Measurements from ENCODE around the gene NPAS4.

NPAS4 gene

GRCh38 chr11:66419825-66420224 is 1.0 kb upstream of the NPAS4 start:
- H2AFZ ChIP-seq (ENCODE audit: low read length), result no peak overlapping the region
- H3K4me2 ChIP-seq (ENCODE audit: low read depth, low read length, poor library complexity, severe bottlenecking), result no peak overlapping the region
- H3K36me3 ChIP-seq (ENCODE audit: insufficient read depth, low read length), result no peaks in the 10 kb centered on the region; the same call in 1 of the 2 replicates
- H3K9me2 ChIP-seq (replicated peaks; ENCODE audit: low read depth, low read length), result no peaks in the 10 kb centered on the region
- H3K4me3 ChIP-seq (ENCODE audit: low read length, poor library complexity, severe bottlenecking), result no peak overlapping the region
- H3K4me1 ChIP-seq (ENCODE audit: insufficient read depth, low read length, poor library complexity, severe bottlenecking), result no peaks in the 10 kb centered on the region
- no peaks in the 10 kb centered on the region for H3F3A ChIP-seq (ENCODE audit: low read depth)
- H3K9me3 ChIP-seq (ENCODE audit: insufficient read depth, low read depth, low read length), result no peaks in the 10 kb centered on the region
- no peak overlapping the region for H3K9ac ChIP-seq (ENCODE audit: low read depth, low read length, poor library complexity, severe bottlenecking)
- H3K27me3 ChIP-seq (ENCODE audit: insufficient read depth, low read length, poor library complexity, severe bottlenecking), result no peaks in the 10 kb centered on the region
- no peak for TF ChIP-seq EZH2phosphoT487 (IDR thresholded peaks at IDR 0.05; ENCODE audit: borderline replicate concordance)
- TF ChIP-seq CTCF (conservative IDR thresholded peaks at IDR 0.05; ENCODE audit: low read length), result no peak
- no peaks in the 10 kb centered on the region for H3K79me2 ChIP-seq (ENCODE audit: insufficient read depth, low read length)
- peaks cover 5% of the 10 kb centered on the region for H4K20me1 ChIP-seq (ENCODE audit: insufficient read depth, low read length, poor library complexity, severe bottlenecking)

GRCh38 chr11:66421492-66422205 is 814 bp downstream of the NPAS4 start:
- Histone ChIP-seq H4K20me1 (ENCODE audit: insufficient read depth, low read length, poor library complexity, severe bottlenecking) (peaks cover 5% of the 10 kb centered on the region), H3F3A (ENCODE audit: low read depth) (no peaks in the 10 kb centered on the region), H3K27me3 (ENCODE audit: insufficient read depth, low read length, poor library complexity, severe bottlenecking) (no peaks in the 10 kb centered on the region), H3K9me2 (replicated peaks; ENCODE audit: low read depth, low read length) (no peaks in the 10 kb centered on the region), H3K4me2 (ENCODE audit: low read depth, low read length, poor library complexity, severe bottlenecking) (no peak overlapping the region), H3K9ac (ENCODE audit: low read depth, low read length, poor library complexity, severe bottlenecking) (no peak overlapping the region), H3K9me3 (ENCODE audit: insufficient read depth, low read depth, low read length) (no peaks in the 10 kb centered on the region), H3K36me3 (ENCODE audit: insufficient read depth, low read length) (peaks cover 2% of the 10 kb centered on the region; the same call in 1 of the 2 replicates), H2AFZ (ENCODE audit: low read length) (no peak overlapping the region), H3K4me1 (ENCODE audit: insufficient read depth, low read length, poor library complexity, severe bottlenecking) (no peaks in the 10 kb centered on the region), H3K79me2 (ENCODE audit: insufficient read depth, low read length) (no peaks in the 10 kb centered on the region), H3K4me3 (ENCODE audit: low read length, poor library complexity, severe bottlenecking) (no peak overlapping the region)
- no peak for TF ChIP-seq CTCF (conservative IDR thresholded peaks at IDR 0.05; ENCODE audit: low read length)
- TF ChIP-seq EZH2phosphoT487 (IDR thresholded peaks at IDR 0.05; ENCODE audit: borderline replicate concordance), result no peak

- no peak overlapping the region for H2AFZ ChIP-seq (ENCODE audit: low read length)
- H4K20me1 ChIP-seq (ENCODE audit: insufficient read depth, low read length, poor library complexity, severe bottlenecking), result no peaks in the 10 kb centered on the region
- H3K9ac ChIP-seq (ENCODE audit: low read depth, low read length, poor library complexity, severe bottlenecking), result no peak overlapping the region
- no peaks in the 10 kb centered on the region for H3F3A ChIP-seq (ENCODE audit: low read depth)
- H3K9me3 ChIP-seq (ENCODE audit: insufficient read depth, low read depth, low read length), result no peaks in the 10 kb centered on the region
- TF ChIP-seq CTCF (conservative IDR thresholded peaks at IDR 0.05; ENCODE audit: low read length) (no peak), EZH2phosphoT487 (IDR thresholded peaks at IDR 0.05; ENCODE audit: borderline replicate concordance) (no peak)
- no peaks in the 10 kb centered on the region for H3K4me1 ChIP-seq (ENCODE audit: insufficient read depth, low read length, poor library complexity, severe bottlenecking)
- H3K4me2 ChIP-seq (ENCODE audit: low read depth, low read length, poor library complexity, severe bottlenecking), result no peak overlapping the region
- no peaks in the 10 kb centered on the region for H3K9me2 ChIP-seq (replicated peaks; ENCODE audit: low read depth, low read length)
- H3K79me2 ChIP-seq (ENCODE audit: insufficient read depth, low read length), result no peaks in the 10 kb centered on the region
- H3K27me3 ChIP-seq (ENCODE audit: insufficient read depth, low read length, poor library complexity, severe bottlenecking), result no peaks in the 10 kb centered on the region
- peaks cover 2% of the 10 kb centered on the region; the same call in 1 of the 2 replicates for H3K36me3 ChIP-seq (ENCODE audit: insufficient read depth, low read length)
- no peak overlapping the region for H3K4me3 ChIP-seq (ENCODE audit: low read length, poor library complexity, severe bottlenecking)
Observed at GRCh38 chr11:66426314-66426713, 5.5 kb downstream of the NPAS4 start.
